Activated T-cell treated with anti-CD3 and anti-CD28 coated beads for 48 hours (primary cell): ENCODE measurements around the gene ERAL1.

Experiments used
- DNase-seq: peaks from one replicate; pipeline ENCODE4 v3.0.0-alpha.2; 2020; ENCODE audit warnings: low read depth

Gene ERAL1

GRCh38 chr17:28879886-28880571, 25.2 kb downstream of the ERAL1 start:
- no peak for DNase-seq

DNA sequence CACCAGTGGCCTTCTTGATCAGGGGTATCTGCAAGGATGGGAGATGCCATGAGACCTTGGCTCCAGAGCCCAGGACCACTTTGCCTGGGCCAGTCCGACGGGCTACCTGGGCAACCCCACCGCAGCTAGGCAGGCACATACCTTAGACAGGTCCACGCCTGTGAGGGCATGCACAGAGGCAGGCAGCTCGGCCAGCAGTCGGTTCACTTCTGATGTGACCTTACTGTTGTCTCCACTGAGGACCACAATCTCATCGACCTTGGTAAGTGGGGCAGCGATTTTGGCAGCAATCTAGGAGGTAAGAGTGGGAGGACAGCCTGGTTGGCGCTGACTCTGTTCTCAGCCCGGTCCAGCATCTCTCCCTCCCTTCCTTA, 25.7 kb downstream of the ERAL1 start:
- DNase-seq = no peak

DNA sequence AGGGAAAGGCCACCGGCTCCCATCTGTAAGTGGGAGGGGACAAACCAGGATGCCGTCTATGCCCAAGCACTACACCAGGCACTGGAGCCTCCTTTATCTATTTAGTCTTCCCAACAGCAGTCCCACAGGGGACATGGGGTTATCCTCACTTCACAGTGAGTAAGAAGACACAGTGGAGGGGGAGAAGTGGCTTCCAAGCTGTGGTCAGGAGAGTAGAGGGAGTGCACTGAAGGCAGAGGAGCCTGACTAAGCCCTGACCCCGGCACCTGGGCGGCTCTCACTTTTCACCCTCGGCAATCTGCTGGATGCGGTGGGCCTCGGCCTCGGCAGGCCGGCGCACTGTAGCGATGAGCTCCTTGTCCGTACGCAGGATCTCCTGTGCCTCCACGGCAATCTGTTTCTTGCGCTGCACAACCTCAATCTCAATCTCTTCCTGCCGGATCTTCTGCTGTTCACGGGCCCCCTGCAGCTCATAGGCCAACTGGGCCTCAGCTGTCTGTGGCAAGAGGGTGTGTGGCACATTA, 26.8 kb downstream of the ERAL1 start:
- DNase-seq = no peak

- DNase-seq = no peak
Measured at GRCh38 chr17:28882154-28882895, 27.5 kb downstream of the ERAL1 start.

DNA sequence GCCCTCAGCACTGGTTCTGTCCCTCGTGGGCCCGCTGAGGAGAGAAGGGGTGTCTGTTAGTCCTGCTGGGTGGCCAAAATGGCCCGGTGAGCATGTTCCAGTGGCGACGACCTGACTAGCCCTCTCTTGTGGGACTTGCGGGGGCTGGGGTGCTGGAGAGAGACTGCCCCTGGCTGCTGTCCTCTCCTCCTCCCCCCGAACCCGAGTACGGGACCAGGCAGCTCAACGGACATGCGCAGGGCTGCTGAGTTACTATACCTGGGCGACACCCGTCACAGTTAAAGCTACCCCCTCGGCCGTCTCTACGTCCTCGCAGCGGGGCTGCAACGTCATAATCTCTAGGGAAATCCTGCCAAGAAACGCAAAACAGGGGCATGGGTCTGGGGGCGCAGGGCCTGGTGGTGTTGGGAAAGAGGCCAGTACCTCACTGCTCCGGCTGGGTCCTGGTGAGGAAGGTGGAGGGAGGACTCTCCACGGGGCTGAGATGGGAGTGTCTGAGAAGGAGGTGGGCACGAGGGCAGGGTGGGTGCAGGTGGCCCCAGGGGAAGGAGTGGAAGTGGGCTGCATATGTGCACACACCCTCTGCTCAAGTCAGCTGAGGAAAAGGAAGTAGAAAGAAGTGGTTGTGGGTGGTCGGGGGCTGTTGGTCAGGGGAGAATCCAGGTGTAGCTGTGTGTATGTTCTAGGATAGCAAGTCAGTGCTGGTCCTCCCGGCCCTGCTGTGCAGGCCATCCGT, 29.3 kb downstream of the ERAL1 start:
- no peak for DNase-seq

DNA sequence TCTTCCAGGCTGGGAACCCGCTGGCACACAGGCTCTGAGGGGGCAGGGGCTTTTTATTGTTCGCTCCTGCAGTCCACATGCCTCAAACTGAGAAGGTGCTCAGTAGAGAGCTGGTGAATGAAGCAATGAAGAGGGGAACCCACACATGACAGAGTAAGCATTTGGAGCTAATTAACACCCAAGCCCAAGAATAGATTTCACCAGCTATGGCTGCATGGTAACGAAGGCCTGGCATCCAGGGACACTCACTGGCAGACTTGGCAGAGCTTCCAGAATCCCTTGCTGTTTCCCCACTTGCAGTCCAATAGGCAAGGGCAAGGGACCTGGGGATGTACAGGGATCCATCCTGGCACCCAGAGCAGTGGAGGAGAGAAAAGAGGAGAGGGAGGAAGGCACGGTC, 30.5 kb downstream of the ERAL1 start:
- DNase-seq = no peak

DNA sequence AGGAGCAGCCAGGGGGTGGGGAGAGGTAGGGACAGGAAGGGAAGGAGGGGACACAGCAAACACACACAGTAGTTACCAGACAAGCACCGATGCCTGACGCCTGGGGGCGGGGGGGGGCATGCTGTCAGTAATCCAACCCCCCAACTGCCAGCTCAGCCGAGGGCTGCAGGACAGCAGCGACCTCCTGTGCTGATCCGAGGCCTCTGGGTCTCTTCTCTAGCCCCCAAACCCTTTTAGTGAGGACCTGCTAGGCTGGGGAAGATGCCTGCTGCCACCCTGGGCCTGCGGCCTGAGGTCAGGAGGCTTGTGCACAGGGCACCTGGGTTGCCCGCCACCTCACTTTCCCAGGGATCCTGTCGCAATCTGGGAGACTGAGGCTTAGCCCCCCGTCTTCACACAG, 31.1 kb downstream of the ERAL1 start:
- no peak for DNase-seq

- DNase-seq = no peak
Measured at GRCh38 chr17:28887871-28888471, 33.2 kb downstream of the ERAL1 start.

DNA sequence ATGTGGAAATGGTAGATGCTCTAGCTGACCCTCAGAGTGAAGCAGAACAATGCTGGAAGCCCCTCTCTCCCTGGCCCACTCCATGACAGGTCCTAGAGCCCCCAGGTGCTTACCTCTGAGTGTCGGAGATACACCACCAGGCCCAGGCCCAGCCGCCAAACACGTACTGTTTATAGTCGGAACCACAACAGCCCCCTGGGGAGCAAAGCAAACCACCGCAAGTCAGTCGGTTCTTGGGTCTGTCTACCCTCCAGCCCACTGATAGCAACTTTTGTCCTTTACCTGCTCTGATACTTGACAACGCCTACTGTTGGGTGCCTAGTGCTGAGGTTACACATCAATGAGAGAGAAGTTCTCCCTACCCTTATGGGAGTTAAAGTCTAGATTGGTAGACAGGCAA, 34.0 kb downstream of the ERAL1 start:
- DNase-seq = no peak

DNA sequence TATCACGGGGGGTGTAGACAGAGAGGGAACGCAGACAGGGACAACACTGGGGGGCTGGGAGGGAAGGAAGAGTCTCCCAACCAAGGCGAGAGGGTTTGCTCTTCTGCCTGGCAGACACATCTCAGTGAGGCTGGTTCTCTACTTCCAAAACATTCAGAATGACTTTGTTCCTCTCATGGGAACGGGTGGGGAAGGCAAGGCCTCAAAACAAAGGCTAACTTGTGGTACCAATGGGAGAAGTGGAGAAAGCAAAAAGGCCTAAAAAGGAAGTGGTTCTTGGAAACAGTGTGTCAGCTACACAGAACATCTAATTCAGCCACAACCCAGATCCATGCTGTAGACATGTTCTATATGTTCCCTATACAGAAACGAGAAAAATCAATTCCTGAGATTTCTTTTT, 35.2 kb downstream of the ERAL1 start:
- DNase-seq = no peak

- no peak for DNase-seq
Measured at GRCh38 chr17:28891201-28891600, 36.4 kb downstream of the ERAL1 start.

- no peak for DNase-seq
Measured at GRCh38 chr17:28892024-28892423, 37.2 kb downstream of the ERAL1 start.

GRCh38 chr17:28893248-28894183, 38.7 kb downstream of the ERAL1 start:
- peak; percentile 29 for DNase-seq

DNA sequence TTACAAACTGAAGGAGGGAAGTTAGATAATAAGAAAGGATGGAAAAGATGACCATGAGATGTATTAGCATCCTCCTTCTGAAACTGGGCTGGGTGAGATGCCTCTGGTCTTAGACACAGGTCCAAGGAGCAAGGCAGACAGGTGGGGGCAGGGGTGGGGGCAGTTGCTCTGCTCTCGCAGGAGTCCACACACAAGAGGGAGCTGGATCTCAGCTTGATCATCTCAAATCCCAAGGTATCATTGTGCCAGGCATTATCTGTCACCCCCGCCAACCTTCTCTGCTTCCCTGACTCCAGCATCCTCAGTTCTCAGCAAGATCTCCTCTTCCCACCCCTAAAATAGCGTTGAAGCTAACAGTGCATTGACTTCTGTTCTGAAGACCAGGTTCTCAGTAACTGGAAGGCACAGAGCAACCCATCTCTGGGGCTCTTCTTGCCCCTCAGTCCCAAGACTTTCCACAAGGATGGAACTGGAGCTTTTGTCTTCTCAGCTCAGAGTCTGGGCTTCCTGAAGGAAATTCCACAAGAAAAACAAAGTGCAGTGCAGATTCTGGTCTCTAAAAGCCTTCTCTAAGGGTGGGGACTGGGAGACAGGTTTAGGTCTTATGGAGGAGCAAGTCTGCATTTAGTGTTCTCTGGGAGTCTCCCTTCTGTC, 41.1 kb downstream of the ERAL1 start:
- no peak for DNase-seq

DNA sequence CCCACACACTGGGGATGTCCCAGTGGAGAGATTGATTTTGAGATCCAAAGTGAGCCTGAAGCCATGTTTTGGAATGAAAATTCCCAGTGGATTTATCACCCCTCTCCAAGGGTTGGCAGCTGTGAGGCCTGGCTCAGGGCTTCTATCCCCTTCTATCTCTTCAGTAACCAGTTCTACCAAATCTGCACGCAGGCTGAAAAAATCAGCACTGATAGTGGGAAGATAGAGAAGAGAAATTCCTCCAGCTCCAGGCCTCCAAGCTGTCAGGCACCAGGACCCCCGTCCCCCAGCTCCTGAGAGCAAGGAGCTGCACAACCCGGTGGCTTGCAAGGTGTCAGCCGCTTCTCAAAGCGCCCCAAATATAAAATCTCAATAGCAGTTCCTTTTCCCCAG, 41.7 kb downstream of the ERAL1 start:
- DNase-seq = no peak

GRCh38 chr17:28896884-28897768, 42.3 kb downstream of the ERAL1 start, which contains the start of gene FLOT2:
TSS of gene FLOT2 (minus strand) at chr17:28897733. CDS start at chr17:28897574, 159 bp downstream.
- peak; percentile 52 for DNase-seq

DNA sequence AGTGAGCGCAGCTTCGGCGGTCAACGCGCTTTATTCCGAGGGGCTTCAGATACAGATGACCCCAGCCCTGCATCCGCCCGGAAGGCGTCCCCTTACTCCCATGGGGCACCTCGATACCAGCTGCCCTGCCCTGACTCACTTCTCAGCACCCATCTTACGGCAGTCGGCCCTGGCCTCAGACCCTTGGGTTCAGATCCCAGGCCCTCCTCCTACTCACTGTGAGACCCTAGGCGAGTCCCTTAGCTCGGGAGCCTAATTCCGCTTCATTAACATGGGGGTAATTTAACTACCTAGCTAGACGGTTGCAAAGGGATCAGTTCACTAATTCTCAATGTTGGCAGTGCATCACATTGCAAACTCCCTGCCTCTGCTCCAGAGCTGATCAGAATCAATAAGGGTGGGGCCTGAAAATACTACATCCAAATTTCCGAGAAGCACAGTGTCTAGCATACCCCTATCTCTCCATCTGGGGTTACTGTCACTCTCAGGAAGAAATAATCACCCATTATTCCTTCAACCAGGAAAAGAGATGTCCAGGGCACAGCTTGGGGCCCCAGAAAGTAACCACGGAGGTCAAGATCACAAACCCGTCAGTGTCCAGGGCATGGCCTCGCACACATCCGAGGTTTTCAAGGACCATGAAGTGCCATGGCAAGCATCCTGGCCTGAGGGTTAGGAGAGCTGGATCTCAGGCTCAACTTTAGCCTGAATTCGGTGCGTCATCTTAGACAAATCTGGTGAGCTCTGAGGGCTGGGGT, 43.1 kb downstream of the ERAL1 start:
- no peak for DNase-seq

GRCh38 chr17:28898527-28898955, 43.7 kb downstream of the ERAL1 start:
- DNase-seq = no peak
